HepG2 (cell line): ENCODE results near the gene LEPROT.

ENCODE experiments used
- HOXA7 ChIP-seq: sonication (generic); formaldehyde crosslinking; IDR thresholded peaks from 2 replicates; pipeline ENCODE4 v1.8.1; 2022; ENCODE audit warnings: mild to moderate bottlenecking, missing genetic modification reagents, moderate library complexity
- ZNF318 ChIP-seq: sonication (generic); formaldehyde crosslinking; IDR thresholded peaks from 2 replicates; pipeline ENCODE4 v1.4.0; 2020; ENCODE audit warnings: mild to moderate bottlenecking, missing genetic modification reagents

- TF ChIP-seq ZNF318 (CRISPR knock-in tag), result no peak
- no peak for TF ChIP-seq HOXA7
These were observed 63.7 kb downstream of the LEPROT start for GRCh38 chr1:65483993-65484754.
